Erythroblast (primary cell): ENCODE measurements around the gene MLIP.

Experiments used
- GATA1 ChIP-seq: IDR thresholded peaks from 2 replicates; pipeline ENCODE4 v1.6.1; 2011; ENCODE audit warnings: low read depth, mild to moderate bottlenecking, control low read depth, low read length, moderate library complexity
- POLR2A ChIP-seq: IDR thresholded peaks from 2 replicates; pipeline ENCODE4 v1.6.1; 2011; ENCODE audit warnings: mild to moderate bottlenecking, low read length

DNA sequence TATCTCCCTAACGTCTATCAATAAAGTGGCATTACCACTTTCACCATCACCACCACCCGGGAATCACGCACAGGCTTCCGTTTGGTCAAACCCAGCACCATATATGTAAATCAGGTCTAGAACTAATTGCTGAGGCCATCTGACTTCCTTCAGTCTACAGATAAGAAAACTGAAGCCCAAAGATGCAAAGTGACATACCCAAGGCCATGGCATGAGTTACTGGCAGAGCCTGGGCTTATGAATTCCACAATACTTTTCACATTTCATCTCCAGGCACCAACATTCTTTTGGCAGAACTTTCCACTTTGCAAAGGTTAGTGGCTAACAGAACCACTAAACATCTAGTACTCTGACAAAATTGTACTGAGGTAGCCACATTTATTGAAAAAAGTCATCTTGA, 132.5 kb downstream of the MLIP start:
- TF ChIP-seq POLR2A: no peak
- no peak for TF ChIP-seq GATA1
